Activated effector memory CD4-positive, alpha-beta T cell treated with anti-CD3 and anti-CD28 coated beads, Interleukin-2, amount 50 U/mL, for 16 hours (primary cell): ENCODE data around the gene SLC17A7.
"Not testable (repeated sequence)": the region's sequence is repeated elsewhere in the genome, so short reads cannot be mapped to it uniquely, and the experiment has no call there.

Source experiments
- DNase-seq: peaks from one replicate; pipeline ENCODE4 v3.0.0-alpha.2; 2020

The SLC17A7 gene

DNA sequence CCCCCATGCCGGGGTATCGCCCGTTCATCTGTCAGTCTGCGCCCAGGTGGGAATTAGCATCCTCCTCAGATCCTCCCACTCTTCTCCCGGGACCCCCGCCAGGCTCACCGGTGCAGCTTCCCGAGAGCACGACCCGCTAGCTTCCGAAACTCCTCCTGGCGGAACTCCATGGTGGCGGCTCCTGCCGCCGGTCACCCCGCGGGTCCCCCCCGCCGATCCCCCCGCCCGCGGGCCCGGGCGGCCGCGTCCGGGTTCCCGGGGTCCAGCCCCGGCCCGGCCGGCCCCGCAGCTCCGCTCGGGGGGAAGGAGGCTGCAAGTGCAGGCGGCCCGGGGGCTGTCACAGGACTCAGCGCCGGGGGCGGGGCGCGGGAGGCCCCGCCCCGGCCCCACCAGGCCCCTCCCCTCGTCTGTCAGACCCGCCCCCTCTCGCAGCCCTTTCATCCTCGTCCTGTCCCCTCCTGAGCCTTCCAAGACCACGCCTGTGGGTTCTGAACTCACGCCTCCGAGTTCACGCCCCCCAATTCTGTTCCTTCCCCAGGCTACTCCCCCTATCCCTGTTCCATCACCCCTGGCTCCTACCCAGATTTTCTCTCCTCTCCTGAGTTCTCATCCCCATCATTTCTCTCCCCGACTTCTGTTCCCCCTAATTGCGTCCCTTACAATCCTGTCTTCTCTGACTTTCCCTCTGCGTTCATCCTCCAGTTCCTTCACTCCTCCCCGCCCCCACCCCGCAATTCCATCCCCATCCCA is at the start of gene SLC17A7:
SLC17A7 (minus strand) TSS at position 318 of the 750 bp plus-strand sequence; CDS start at position 170, 148 bp downstream.
- peak; percentile 80 for DNase-seq

DNA sequence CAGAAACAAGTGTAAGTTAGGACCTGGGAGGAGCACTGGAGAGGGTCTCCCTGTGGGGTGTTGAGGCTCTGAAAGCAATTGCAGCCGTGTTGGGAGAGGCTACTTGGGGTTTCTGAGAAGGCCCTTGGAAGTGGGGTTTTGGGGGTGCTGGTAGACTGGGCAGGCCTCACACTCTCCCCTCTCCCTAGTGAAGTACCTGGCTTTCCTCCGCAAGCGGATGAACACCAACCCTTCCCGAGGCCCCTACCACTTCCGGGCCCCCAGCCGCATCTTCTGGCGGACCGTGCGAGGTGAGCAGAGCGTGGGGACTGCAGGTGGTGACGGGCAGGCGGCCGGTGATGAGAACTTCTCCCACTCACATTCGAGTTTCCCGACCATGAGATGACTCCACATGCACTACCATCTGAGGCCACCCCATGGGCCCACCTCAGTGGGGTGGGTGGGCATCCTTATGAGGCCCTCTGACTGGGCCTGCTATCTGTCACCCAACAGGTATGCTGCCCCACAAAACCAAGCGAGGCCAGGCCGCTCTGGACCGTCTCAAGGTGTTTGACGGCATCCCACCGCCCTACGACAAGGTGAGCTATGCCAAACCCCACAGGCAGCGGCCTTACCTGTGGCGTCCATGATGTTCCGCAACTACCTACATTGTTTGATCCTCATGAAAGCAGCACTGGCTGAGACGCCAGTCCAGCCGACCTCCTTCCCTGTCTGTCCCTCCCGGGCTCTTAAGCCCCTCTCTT is 49.1 kb upstream of the SLC17A7 start:
- no peak for DNase-seq

GRCh38 chr19:49489601-49490167 is 48.4 kb upstream of the SLC17A7 start:
- DNase-seq: peak; percentile 82

DNA sequence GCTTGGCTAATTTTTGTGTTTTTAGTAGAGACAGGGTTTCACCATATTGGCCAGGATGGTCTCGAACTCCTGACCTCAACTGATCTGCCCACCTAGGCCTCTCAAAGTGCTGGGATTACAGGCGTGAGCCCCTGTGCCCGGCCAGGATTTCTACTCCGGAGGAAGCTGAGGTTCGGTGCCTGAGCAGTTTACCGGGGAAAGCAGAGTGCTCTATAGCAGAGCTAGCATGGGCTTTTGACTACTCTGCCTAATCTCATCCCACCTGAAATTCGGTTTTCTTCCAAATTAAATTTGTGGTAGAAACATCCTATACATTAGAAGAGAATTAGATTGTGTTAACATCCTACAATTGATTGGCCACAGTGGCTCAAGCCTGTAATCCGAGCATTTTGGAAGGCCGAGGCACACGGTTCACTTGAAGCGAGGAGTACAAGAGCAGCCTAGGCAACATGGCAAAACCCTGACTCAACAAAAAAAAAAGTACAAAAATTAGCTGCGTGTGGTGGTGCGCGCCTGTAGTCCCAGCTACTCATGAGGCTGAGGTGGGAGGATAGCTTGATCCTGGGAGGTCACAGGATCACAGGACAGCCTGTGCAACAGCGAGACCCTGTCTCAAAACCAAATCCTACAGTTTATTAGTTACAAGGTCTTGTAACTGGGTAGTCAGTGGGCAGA is 47.7 kb upstream of the SLC17A7 start:
- DNase-seq: no peak

GRCh38 chr19:49488046-49488862 is 46.9 kb upstream of the SLC17A7 start:
- DNase-seq: no peak

DNA sequence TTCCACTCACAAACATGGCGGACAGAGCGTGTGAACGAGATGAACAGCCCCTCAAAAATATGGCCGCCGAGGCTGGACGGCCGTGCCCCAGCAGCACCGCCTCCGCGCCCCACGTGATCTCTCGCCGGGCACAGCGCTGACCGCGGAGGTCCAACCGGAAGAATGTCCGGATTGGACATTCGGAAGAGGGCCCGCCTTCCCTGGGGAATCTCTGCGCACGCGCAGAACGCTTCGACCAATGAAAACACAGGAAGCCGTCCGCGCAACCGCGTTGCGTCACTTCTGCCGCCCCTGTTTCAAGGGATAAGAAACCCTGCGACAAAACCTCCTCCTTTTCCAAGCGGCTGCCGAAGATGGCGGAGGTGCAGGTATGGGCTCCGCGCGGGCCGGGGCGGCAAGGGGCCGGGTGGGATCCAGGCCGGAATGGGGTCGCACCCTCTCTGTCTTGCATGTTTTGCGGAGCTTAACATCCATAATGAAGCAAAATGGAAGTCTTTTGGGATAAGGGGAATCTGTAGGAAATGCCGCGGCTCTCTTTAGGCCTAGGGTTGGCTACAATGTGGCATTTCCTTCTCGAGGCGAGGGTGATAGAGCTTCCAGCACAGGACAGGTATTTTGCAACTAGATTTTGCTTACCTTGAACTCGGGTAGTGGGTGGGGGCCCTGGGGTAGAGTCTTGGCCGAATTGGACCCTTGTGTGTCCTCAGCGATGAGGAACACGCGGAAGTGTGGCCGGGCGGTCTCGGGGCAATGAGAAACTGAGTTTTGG is 46.1 kb upstream of the SLC17A7 start, which contains the start of gene RPL13A:
RPL13A (plus strand) TSS at position 332 of the 769 bp plus-strand sequence; CDS start at position 354, 22 bp downstream.
- peak; percentile 100 for DNase-seq

- no peak for DNase-seq
Observed at GRCh38 chr19:49486710-49487276, 45.5 kb upstream of the SLC17A7 start.

GRCh38 chr19:49486232-49486631 is 44.9 kb upstream of the SLC17A7 start:
- no peak for DNase-seq

GRCh38 chr19:49481020-49481683 is 39.8 kb upstream of the SLC17A7 start:
- no peak for DNase-seq

DNA sequence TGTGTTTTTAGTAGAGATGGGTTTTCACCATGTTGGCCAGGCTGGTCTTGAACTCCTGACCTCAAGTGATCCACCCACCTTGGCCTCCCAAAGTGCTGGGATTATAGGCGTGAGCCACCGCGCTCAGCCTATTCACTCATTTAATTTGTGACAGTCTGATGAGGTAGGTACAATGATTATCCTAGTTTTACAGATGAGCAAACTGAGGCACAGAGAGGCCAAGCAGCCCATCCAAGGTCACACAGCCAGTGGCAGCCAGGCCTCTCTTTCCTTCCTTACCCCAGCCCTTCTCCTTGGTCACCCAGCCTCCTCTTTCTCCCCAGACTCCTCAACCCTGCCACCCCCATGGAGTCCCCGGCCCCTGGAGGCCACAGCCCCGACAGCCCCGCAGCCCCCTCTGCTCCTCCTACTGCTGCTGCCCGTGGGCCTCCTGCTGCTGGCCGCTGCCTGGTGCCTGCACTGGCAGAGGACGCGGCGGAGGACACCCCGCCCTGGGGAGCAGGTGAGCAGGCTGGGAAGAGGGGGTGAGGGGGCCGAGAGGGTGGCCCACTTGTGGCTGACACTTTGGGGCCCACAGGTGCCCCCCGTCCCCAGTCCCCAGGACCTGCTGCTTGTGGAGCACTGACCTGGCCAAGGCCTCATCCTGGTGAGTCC is 38.8 kb upstream of the SLC17A7 start:
- no peak for DNase-seq

DNA sequence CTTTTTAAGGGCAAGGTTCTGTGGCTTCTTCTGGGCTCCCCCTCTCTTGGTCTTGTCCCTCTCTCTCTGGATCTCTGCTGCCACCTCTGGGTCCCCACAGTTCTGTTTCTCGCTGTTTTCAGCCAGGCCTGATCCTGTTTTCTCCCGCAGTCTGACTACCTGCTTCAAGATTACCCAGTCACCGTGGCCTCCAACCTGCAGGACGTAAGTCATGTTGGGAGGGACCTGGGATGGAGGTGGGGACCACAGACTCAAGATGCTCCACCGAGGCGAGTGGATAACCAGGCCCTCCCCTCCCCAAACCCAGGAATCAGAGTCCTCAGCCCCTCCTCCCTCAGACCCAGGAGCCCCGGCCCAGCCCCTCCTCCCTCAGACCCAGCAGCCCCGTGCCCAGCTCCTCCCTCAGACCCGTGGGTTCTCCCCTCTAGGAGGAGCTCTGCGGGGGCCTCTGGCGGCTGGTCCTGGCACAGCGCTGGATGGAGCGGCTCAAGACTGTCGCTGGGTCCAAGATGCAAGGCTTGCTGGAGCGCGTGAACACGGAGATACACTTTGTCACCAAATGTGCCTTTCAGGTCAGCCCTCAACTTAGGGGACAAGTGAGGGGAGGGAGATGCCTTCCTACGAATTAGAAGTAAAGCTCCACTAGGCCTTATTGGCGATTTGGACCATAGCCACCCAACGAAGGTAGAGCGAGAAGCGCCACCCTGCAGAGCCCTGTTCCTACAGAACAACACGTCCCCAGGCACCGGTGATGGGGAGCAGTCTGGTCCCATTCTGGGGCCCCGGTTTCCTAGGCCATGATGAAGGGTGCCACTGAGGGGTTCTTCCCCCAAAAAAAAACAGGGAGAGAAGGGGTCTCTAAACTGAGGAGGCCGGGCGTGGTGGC is 34.9 kb upstream of the SLC17A7 start:
- peak; percentile 90 for DNase-seq

- no peak for DNase-seq
Observed at GRCh38 chr19:49475191-49475917, 34.0 kb upstream of the SLC17A7 start.

DNA sequence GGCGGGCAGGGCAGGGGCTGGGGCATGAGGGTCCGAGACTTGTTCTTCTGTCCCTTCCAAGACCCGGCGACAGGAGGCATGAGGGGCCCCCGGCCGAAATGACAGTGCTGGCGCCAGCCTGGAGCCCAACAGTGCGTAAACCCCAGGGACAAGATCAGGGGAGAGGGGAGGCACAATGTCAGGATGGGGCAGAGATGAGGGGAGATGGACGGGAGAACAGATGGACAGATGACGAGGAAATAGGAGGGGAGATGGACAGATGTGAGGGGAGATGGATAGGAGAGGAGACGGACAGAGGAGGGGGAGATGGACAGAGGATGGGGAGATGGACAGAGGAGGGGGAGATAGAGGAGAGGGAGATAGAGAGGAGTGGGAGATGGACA is 33.2 kb upstream of the SLC17A7 start:
- DNase-seq: no peak

DNA sequence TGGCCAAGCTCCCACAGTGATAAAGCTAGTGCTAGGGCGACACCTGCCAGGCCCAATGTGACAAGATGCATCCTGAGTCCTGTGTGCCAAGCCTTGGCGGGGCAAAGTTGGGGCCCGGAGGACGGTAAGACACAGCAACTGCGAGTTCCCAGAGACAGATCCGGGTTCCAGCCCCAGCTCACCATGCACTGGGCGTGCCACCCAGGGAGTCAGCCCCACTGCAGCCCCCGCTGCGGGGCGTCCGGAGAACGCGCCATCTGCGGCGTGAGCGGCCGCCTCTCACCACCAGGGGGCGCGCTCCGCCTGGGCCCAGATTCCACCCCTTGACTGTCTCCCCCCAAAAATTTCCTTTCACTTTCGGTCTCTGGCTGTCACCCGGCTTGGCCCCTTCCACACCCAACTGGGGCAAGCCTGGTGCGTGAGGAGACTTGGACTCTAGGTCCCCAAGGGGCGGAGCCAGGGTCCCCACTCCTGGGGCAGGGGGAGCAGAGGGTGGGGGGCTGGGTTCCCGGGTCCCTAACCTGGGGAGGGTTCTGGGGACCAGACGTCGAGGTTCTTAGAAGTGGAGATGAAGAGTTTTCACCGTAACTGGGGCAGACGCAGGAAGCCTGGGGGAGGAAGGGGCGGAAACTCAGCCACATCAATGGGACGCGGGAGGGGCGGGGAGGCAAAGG is 32.7 kb upstream of the SLC17A7 start, which contains the start of gene FLT3LG:
FLT3LG (plus strand) TSS at position 348 of the 674 bp plus-strand sequence. CDS start 425 bp downstream, outside the sequence.
- peak; percentile 96 for DNase-seq

GRCh38 chr19:49473501-49473867 is 32.2 kb upstream of the SLC17A7 start:
- not testable (repeated sequence) for DNase-seq

DNA sequence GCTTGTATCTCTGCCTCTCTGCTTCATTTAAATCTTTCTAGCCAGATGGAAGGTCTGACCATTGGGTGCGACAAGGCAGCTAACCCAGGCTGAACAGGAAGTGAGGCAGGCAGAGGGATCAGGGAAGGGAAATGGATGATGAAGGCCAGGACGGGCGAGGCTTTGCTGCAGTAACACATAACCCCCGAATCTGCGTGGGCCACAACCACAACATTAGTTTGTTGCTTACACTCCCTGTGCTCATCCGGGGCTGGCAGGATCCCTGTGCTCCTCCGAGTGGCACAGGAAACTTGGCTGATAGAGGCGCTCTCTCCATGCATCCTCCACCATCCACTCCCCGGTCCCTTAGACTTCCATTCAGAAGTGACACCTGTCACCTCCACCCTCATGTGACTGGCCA is 31.6 kb upstream of the SLC17A7 start:
- DNase-seq: no peak

GRCh38 chr19:49470615-49470978 is 29.3 kb upstream of the SLC17A7 start:
- no peak for DNase-seq
